ENCODE measurements around the gene HSH2D.
A peak's percentile ranks its signal among the peaks of the same experiment; 100 is the strongest.

HSH2D gene

GRCh38 chr19:16190198-16190597 is 46.7 kb downstream of the HSH2D start:
- TF ChIP-seq, protein P1, sequence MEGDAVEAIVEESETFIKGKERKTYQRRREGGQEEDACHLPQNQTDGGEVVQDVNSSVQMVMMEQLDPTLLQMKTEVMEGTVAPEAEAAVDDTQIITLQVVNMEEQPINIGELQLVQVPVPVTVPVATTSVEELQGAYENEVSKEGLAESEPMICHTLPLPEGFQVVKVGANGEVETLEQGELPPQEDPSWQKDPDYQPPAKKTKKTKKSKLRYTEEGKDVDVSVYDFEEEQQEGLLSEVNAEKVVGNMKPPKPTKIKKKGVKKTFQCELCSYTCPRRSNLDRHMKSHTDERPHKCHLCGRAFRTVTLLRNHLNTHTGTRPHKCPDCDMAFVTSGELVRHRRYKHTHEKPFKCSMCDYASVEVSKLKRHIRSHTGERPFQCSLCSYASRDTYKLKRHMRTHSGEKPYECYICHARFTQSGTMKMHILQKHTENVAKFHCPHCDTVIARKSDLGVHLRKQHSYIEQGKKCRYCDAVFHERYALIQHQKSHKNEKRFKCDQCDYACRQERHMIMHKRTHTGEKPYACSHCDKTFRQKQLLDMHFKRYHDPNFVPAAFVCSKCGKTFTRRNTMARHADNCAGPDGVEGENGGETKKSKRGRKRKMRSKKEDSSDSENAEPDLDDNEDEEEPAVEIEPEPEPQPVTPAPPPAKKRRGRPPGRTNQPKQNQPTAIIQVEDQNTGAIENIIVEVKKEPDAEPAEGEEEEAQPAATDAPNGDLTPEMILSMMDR (conservative IDR thresholded peaks at IDR 0.05; ENCODE audit: control insufficient read depth, insufficient read depth, low read depth, low read length) = no peak
- H3K4me3 ChIP-seq (ENCODE audit: control insufficient read depth, low read depth, low read length) = no peak overlapping the region
- no peak for DNase-seq (ENCODE audit: low read depth)

DNA sequence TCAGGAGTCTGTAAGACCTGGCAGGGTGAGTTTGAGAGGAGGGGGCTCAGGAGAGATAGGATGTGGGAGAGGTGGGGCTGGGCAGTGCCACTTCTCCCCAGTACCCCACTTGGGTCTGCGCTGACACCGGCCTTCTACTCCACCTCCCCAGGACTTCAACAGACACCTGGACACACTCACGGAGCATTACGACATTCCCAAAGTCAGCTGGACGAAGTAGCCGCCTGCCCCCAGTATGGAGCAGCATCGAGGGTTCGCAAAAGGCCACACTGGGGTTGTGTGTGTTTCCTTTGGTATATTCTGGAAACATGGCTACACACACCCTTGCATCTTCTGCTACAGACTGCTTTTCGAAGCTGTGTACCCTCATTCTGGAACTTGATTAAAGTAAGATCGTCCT is 47.3 kb downstream of the HSH2D start:
- TF ChIP-seq, protein P1 (conservative IDR thresholded peaks at IDR 0.05; ENCODE audit: control insufficient read depth, insufficient read depth, low read depth, low read length) = no peak
- no peak overlapping the region for H3K4me3 ChIP-seq (ENCODE audit: control insufficient read depth, low read depth, low read length)
- no peak for DNase-seq (ENCODE audit: low read depth)

GRCh38 chr19:16191216-16191908 is 47.9 kb downstream of the HSH2D start:
- no peak overlapping the region for H3K4me3 ChIP-seq (ENCODE audit: control insufficient read depth, low read depth, low read length)
- TF ChIP-seq, protein P1 (conservative IDR thresholded peaks at IDR 0.05; ENCODE audit: control insufficient read depth, insufficient read depth, low read depth, low read length) = no peak
- no peak for DNase-seq (ENCODE audit: low read depth)

GRCh38 chr19:16193466-16193865 is 50.0 kb downstream of the HSH2D start:
- DNase-seq (ENCODE audit: low read depth) = no peak
- TF ChIP-seq, protein P1 (conservative IDR thresholded peaks at IDR 0.05; ENCODE audit: control insufficient read depth, insufficient read depth, low read depth, low read length) = no peak
- H3K4me3 ChIP-seq (ENCODE audit: control insufficient read depth, low read depth, low read length) = no peak overlapping the region

GRCh38 chr19:16197188-16197621 is 53.7 kb downstream of the HSH2D start:
- TF ChIP-seq, protein P1 (conservative IDR thresholded peaks at IDR 0.05; ENCODE audit: control insufficient read depth, insufficient read depth, low read depth, low read length) = no peak
- H3K4me3 ChIP-seq (ENCODE audit: control insufficient read depth, low read depth, low read length) = peak overlapping the region; percentile 94
- peak; percentile 99 for DNase-seq (ENCODE audit: low read depth)

DNA sequence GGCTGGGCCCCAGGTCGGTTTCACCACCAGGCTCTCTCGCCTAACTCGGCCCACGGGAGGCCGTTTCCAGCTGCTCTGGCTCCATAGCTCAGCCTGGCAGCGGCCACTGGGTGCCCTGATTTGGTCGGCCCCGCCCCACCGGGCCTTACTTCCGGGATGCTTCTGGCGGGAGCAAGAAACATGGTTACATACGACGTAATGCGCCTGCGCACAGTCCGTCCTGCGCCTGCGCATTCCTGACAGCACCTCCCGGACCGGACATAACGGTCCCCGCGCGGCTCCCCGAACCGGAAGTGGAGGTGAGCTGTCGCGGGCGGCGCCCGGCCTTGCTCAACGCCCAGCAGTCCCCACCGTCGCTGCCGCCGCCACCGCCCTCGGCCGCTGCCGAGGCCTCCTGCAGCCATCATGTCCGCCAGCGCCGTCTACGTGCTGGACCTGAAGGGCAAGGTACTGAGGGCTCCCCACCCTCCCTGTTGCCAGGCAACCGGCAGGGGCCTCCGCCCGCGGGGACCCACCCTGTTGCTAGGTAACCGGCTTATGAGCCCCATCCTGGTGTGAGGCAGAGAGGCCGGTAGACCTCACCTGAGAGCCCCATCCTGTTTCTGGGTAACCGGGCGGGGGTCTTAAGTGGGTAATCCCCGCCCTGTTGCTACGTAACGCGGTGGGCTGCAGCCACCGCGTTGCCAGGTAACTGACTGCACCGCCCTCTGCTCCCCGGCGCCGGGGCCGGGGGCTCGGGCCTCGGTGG is 54.3 kb downstream of the HSH2D start, which contains the start of gene AP1M1:
TSS of gene AP1M1 (plus strand) at position 290 of the 748 bp plus-strand sequence. CDS start at position 406, 116 bp downstream.
- peak within 1 kb of the TSS; percentile 94 for H3K4me3 ChIP-seq (ENCODE audit: control insufficient read depth, low read depth, low read length)
- TF ChIP-seq, protein P1 (conservative IDR thresholded peaks at IDR 0.05; ENCODE audit: control insufficient read depth, insufficient read depth, low read depth, low read length) = no peak
- peak; percentile 95 for DNase-seq (ENCODE audit: low read depth)

Data from fibroblast of mammary gland (primary cell).